Stimulated activated CD4-positive, alpha-beta T cell treated with anti-CD3 and anti-CD28 coated beads, Interleukin-4, amount 100 ng/mL, for 24 hours (primary cell): ENCODE results near the gene NID2.

Experiments used
- DNase-seq: peaks from one replicate; pipeline ENCODE4 v3.0.0-alpha.2; 2020

The NID2 gene

GRCh38 chr14:52068615-52069306 is at the start of gene NID2:
Gene NID2, minus strand, starts transcription at chr14:52069059. Its CDS starts 65 bp downstream, at chr14:52068994.
- DNase-seq = peak; percentile 50

GRCh38 chr14:52117111-52117832 is 48.4 kb upstream of the NID2 start:
- no peak for DNase-seq

GRCh38 chr14:52115286-52115685 is 46.4 kb upstream of the NID2 start:
- DNase-seq = no peak

- no peak for DNase-seq
These were observed 43.6 kb upstream of the NID2 start for GRCh38 chr14:52112336-52113018.

- no peak for DNase-seq
These were observed 42.7 kb upstream of the NID2 start for GRCh38 chr14:52111583-52111982.

GRCh38 chr14:52110441-52111086 is 41.7 kb upstream of the NID2 start:
- no peak for DNase-seq

- no peak for DNase-seq
These were observed 40.0 kb upstream of the NID2 start for GRCh38 chr14:52108823-52109222.

- no peak for DNase-seq
These were observed 38.0 kb upstream of the NID2 start for GRCh38 chr14:52106840-52107239.

GRCh38 chr14:52103416-52103815 is 34.6 kb upstream of the NID2 start:
- no peak for DNase-seq

GRCh38 chr14:52095794-52096193 is 26.9 kb upstream of the NID2 start:
- no peak for DNase-seq

- no peak for DNase-seq
These were observed 26.5 kb upstream of the NID2 start for GRCh38 chr14:52095336-52095735.

- DNase-seq = no peak
These were observed 25.9 kb upstream of the NID2 start for GRCh38 chr14:52094546-52095271.

- DNase-seq = no peak
These were observed 23.1 kb upstream of the NID2 start for GRCh38 chr14:52091928-52092327.

GRCh38 chr14:52090936-52091335 is 22.1 kb upstream of the NID2 start:
- no peak for DNase-seq

GRCh38 chr14:52089218-52089617 is 20.4 kb upstream of the NID2 start:
- DNase-seq = no peak

GRCh38 chr14:52086711-52087110 is 17.9 kb upstream of the NID2 start:
- no peak for DNase-seq

- DNase-seq = no peak
These were observed 14.0 kb upstream of the NID2 start for GRCh38 chr14:52082903-52083302.

GRCh38 chr14:52081964-52082363 is 13.1 kb upstream of the NID2 start:
- no peak for DNase-seq

GRCh38 chr14:52080808-52081755 is 12.2 kb upstream of the NID2 start:
- no peak for DNase-seq

- no peak for DNase-seq
These were observed 11.4 kb upstream of the NID2 start for GRCh38 chr14:52080158-52080800.
